ENCODE measurements around the gene STK4. TPM values are rescaled to one million over a fixed set of nuclear protein-coding genes. Genes with fewer than 3 reads are reported as not detected.

Gene STK4
- total RNA-seq, 1 experiment from 2014 or later = 74.7 TPM

- H3K9me3 ChIP-seq = peaks cover 6% of the 10 kb centered on the region; the same call in 1 of the 2 replicates
- H3K4me1 ChIP-seq = peaks cover 30% of the 10 kb centered on the region
- Mint-ChIP-seq H3K4me3 (ENCODE audit: unreplicated experiment) (no peak overlapping the region), H3K27me3 (ENCODE audit: insufficient read depth, unreplicated experiment) (no peaks in the 10 kb centered on the region), H3K36me3 (ENCODE audit: insufficient read depth, unreplicated experiment) (peaks cover 27% of the 10 kb centered on the region), H3K27ac (ENCODE audit: unreplicated experiment) (peak overlapping the region; percentile 7), H3K4me1 (ENCODE audit: low read depth, unreplicated experiment) (peaks cover 39% of the 10 kb centered on the region), H3K9me3 (ENCODE audit: unreplicated experiment) (peaks cover 13% of the 10 kb centered on the region)
- no peak for DNase-seq
- no peak for TF ChIP-seq CTCF (IDR thresholded peaks at IDR 0.05; ENCODE audit: insufficient read depth in 1 of 2, low read depth in 1 of 2, low read length in 1 of 2, severe bottlenecking in 1 of 2, unreplicated experiment in 1 of 2)
- BruUV-seq (replicated peaks) = no TSS peak
- H3K4me3 ChIP-seq (ENCODE audit: low read depth, low read length) = no peak overlapping the region
- H3K36me3 ChIP-seq (ENCODE audit: control insufficient read depth, insufficient read depth, low read length) = no peaks in the 10 kb centered on the region
- intact Hi-C loops (cut with micrococcal nuclease; ENCODE audit: unreplicated experiment) = loop anchor here (1.0 kb wide), 1 partner anchor 25 kb away; no protein-coding TSS in a partner anchor
- CTCF ChIA-PET = interaction anchor here (1.0 kb wide), 1 partner anchor 25 kb away, joined by 3 read pairs; no protein-coding TSS in a partner anchor
- H3K27me3 ChIP-seq (replicated peaks; ENCODE audit: control insufficient read depth, insufficient read depth, low read length) = no peaks in the 10 kb centered on the region
- POLR2A ChIA-PET = no interaction called here
These were observed 102.9 kb downstream of the STK4 start for GRCh38 chr20:45069261-45069660.

DNA sequence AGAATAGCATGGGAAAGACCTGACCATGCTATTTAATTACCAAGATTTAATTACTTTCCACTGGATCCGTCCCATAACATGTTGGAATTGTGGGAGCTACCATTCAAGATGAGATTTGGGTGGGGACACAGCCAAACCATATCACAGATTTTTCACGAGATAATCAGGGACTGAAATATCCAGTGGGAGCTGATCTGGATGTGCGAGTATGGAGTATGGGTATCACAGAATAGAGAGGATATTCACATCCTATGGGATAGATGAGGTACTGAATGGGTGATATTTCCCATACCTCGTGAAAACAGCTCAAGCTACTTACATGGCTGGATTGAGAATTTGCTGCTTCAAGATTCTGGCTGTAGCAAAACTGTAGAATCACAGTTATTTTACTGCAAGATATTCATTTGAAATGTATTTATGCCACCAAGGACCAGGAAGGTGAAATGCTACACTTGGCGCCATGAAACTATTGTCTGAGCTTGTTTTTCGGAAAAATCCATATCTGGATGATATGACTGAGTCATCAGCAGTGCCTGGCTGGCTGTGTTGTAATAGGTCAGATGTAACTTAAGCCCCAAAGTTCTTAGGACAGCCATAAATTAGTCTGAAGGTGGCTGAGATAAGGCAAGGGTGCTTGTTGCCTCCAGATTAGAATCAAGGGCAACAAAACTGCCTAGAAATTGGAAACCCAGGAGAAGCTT, 104.8 kb downstream of the STK4 start:
- no peak overlapping the region for H3K4me3 Mint-ChIP-seq (ENCODE audit: unreplicated experiment)
- H3K36me3 ChIP-seq (ENCODE audit: control insufficient read depth, insufficient read depth, low read length) = peaks cover 2% of the 10 kb centered on the region; the same call in 1 of the 2 replicates
- intact Hi-C loops (cut with micrococcal nuclease; ENCODE audit: unreplicated experiment) = no loop called here
- peaks cover 30% of the 10 kb centered on the region for H3K4me1 ChIP-seq
- no peaks in the 10 kb centered on the region for H3K27me3 ChIP-seq (replicated peaks; ENCODE audit: control insufficient read depth, insufficient read depth, low read length)
- no peak overlapping the region for H3K4me3 ChIP-seq (ENCODE audit: low read depth, low read length)
- peaks cover 24% of the 10 kb centered on the region for H3K36me3 Mint-ChIP-seq (ENCODE audit: insufficient read depth, unreplicated experiment)
- DNase-seq = peak; percentile 51 to 69
- BruUV-seq (replicated peaks) = no TSS peak
- CTCF ChIA-PET = interaction anchor here (0.8 to 2.7 kb wide), 4 partner anchors 27 to 222 kb away, joined by 3 to 18 read pairs (median 3); no protein-coding TSS in a partner anchor
- H3K4me1 Mint-ChIP-seq (ENCODE audit: low read depth, unreplicated experiment) = peaks cover 32% of the 10 kb centered on the region
- no peaks in the 10 kb centered on the region for H3K27me3 Mint-ChIP-seq (ENCODE audit: insufficient read depth, unreplicated experiment)
- no peak for TF ChIP-seq CTCF (IDR thresholded peaks at IDR 0.05; ENCODE audit: insufficient read depth in 1 of 2, low read depth in 1 of 2, low read length in 1 of 2, severe bottlenecking in 1 of 2, unreplicated experiment in 1 of 2)
- no peak overlapping the region for H3K27ac Mint-ChIP-seq (ENCODE audit: unreplicated experiment)
- peaks cover 13% of the 10 kb centered on the region for H3K9me3 Mint-ChIP-seq (ENCODE audit: unreplicated experiment)
- peaks cover 6% of the 10 kb centered on the region; the same call in 1 of the 2 replicates for H3K9me3 ChIP-seq
- POLR2A ChIA-PET = interaction anchor here (0.6 kb wide), 2 partner anchors 186 to 1853 kb away, joined by 3 read pairs; partner anchors contain the start of gene YWHAB

DNA sequence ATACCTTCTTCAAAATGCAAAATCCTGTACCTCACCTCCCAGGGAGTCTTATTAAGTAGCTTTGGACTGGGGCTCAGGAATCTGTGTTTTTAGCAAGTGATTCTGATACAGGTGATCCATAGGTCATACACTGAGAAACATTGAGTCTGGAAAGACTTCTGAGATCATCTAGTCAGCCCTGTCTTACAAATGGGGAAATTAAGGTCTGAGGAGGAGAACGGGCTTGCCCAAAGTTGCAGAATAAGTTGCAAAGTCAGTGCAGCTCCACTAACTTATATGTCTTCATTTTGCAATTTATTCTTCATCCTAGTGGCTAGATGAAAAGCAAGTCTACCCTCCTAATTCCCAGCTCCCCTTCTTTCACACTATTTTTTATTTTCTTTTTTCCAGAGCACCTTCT, 105.8 kb downstream of the STK4 start:
- Mint-ChIP-seq H3K27me3 (ENCODE audit: insufficient read depth, unreplicated experiment) (no peaks in the 10 kb centered on the region), H3K4me3 (ENCODE audit: unreplicated experiment) (no peak overlapping the region), H3K27ac (ENCODE audit: unreplicated experiment) (no peak overlapping the region), H3K36me3 (ENCODE audit: insufficient read depth, unreplicated experiment) (peaks cover 31% of the 10 kb centered on the region), H3K9me3 (ENCODE audit: unreplicated experiment) (peaks cover 13% of the 10 kb centered on the region), H3K4me1 (ENCODE audit: low read depth, unreplicated experiment) (peaks cover 32% of the 10 kb centered on the region)
- H3K27me3 ChIP-seq (replicated peaks; ENCODE audit: control insufficient read depth, insufficient read depth, low read length) = no peaks in the 10 kb centered on the region
- peaks cover 6% of the 10 kb centered on the region; the same call in 1 of the 2 replicates for H3K9me3 ChIP-seq
- CTCF ChIA-PET = interaction anchor here (1.1 to 2.7 kb wide), 2 partner anchors 28 to 60 kb away, joined by 3 to 18 read pairs; no protein-coding TSS in a partner anchor
- H3K4me1 ChIP-seq = peaks cover 33% of the 10 kb centered on the region
- intact Hi-C loops (cut with micrococcal nuclease; ENCODE audit: unreplicated experiment) = no loop called here
- H3K36me3 ChIP-seq (ENCODE audit: control insufficient read depth, insufficient read depth, low read length) = peaks cover 2% of the 10 kb centered on the region; the same call in 1 of the 2 replicates
- DNase-seq = no peak
- POLR2A ChIA-PET = no interaction called here
- no peak overlapping the region for H3K4me3 ChIP-seq (ENCODE audit: low read depth, low read length)
- TF ChIP-seq CTCF (IDR thresholded peaks at IDR 0.05; ENCODE audit: insufficient read depth in 1 of 2, low read depth in 1 of 2, low read length in 1 of 2, severe bottlenecking in 1 of 2, unreplicated experiment in 1 of 2) = no peak
- BruUV-seq (replicated peaks) = no TSS peak
